Ovary (tissue), 3 donors: ENCODE results near the gene POC1A.

ENCODE experiments used
- CTCF ChIP-seq, 3 donors: fragments of 450-650 bp in 2 of 3; fragments of 200-600 bp in 1 of 3; IDR thresholded peaks; one replicate each; pipeline versions ENCODE4 v1.5.1 to v1.8.0; 2016 to 2022; ENCODE audit warnings: antibody characterized with exemption in 3 of 3, mild to moderate bottlenecking in 1 of 3
- POLR2A ChIP-seq: fragments of 450-650 bp; IDR thresholded peaks from one replicate; pipeline ENCODE4 v1.6.1; 2017; ENCODE audit warnings: antibody characterized with exemption, mild to moderate bottlenecking, moderate library complexity
- donor health status: DM: no; HTN: no; CAD: no.

GRCh38 chr3:52119826-52120225 is 34.4 kb downstream of the POC1A start:
- no peak for TF ChIP-seq CTCF (IDR thresholded peaks at IDR 0.05)
- no peak for TF ChIP-seq POLR2A
